GM10248 (cell line): ENCODE results near the gene AMDHD1.

Experiments
- CTCF ChIA-PET: fragments of 300-600 bp; sonication (Branson Sonifier 250); formaldehyde crosslinking; extraction: SDS; loops from one replicate; lab custom pipeline; 2021; ENCODE audit warnings: antibody characterized with exemption; lab: Yijun Ruan, JAX
- POLR2A ChIA-PET: fragments of 350-650 bp; sonication (Branson Sonifier 250); formaldehyde crosslinking; extraction: SDS; loops from one replicate; lab custom pipeline; 2020; ENCODE audit warnings: antibody characterized with exemption; lab: Yijun Ruan, JAX
- DNase-seq: peaks from one replicate; pipeline ENCODE4 v3.0.0; 2012; ENCODE audit errors: extremely low spot score
- TF ChIP-seq, protein P1 (sequence below): IDR thresholded peaks from 2 replicates; pipeline ENCODE4 v1.5.1; 2012; ENCODE audit warnings: mild to moderate bottlenecking, low read depth; ENCODE audit errors: extremely low read depth, missing control alignments, control extremely low read depth

AMDHD1 gene, protein sequence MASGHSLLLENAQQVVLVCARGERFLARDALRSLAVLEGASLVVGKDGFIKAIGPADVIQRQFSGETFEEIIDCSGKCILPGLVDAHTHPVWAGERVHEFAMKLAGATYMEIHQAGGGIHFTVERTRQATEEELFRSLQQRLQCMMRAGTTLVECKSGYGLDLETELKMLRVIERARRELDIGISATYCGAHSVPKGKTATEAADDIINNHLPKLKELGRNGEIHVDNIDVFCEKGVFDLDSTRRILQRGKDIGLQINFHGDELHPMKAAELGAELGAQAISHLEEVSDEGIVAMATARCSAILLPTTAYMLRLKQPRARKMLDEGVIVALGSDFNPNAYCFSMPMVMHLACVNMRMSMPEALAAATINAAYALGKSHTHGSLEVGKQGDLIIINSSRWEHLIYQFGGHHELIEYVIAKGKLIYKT

DNA sequence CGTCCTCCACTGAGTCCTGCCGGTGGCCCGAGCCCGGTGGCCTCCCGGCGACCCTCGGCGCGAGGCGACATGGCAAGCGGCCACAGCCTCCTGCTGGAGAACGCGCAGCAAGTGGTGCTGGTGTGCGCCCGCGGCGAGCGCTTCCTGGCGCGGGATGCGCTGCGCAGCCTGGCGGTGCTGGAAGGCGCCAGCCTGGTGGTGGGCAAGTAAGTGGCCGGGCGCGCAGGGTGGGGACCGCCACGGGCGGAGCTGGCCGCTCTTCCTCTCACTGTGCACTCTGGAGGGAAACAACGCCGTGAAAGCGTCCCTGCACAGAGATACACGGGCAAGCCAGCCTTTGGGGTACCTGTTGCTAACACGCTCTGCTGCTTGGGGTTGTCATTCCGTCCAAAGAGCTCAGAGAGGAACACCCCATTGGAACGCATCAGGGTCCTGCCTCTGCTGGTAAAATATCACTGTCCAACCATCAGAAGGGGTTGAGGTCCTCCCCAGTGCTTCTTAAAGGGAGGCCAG lies at the start of gene AMDHD1:
TSS of gene AMDHD1 (plus strand) at position 2 of the 513 bp plus-strand sequence. CDS start at position 70, 68 bp downstream.
- CTCF ChIA-PET = interaction anchor here (1.2 to 6.1 kb wide), 4 partner anchors 11 to 146 kb away, joined by 3 to 34 read pairs (median 7); no protein-coding TSS in a partner anchor
- TF ChIP-seq, protein P1, sequence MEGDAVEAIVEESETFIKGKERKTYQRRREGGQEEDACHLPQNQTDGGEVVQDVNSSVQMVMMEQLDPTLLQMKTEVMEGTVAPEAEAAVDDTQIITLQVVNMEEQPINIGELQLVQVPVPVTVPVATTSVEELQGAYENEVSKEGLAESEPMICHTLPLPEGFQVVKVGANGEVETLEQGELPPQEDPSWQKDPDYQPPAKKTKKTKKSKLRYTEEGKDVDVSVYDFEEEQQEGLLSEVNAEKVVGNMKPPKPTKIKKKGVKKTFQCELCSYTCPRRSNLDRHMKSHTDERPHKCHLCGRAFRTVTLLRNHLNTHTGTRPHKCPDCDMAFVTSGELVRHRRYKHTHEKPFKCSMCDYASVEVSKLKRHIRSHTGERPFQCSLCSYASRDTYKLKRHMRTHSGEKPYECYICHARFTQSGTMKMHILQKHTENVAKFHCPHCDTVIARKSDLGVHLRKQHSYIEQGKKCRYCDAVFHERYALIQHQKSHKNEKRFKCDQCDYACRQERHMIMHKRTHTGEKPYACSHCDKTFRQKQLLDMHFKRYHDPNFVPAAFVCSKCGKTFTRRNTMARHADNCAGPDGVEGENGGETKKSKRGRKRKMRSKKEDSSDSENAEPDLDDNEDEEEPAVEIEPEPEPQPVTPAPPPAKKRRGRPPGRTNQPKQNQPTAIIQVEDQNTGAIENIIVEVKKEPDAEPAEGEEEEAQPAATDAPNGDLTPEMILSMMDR = no peak
- POLR2A ChIA-PET = no interaction called here
- DNase-seq = peak; percentile 61

DNA sequence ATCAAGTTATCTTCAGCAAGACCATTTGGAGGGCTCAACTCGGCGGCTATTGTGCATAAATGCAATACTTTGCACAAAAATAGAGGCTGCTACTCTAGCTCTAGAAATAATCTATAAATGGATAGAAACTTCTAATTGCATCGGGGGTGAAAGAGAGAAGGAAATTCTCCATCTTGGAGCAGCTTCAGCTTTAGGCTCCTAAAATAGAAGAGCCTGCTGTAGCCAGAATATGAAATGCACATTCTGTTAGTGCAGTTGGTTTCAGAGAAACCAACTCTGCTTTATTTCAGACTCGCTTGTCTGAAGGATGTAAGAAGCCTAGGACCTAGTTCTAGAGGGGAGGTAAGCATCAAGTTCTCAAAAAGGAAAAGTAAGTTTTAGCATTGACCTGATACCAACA lies 46.3 kb upstream of the AMDHD1 start:
- no peak for DNase-seq
- ChIA-PET CTCF (interaction anchor here (1.9 kb wide), 1 partner anchor 22 kb away, joined by 8 read pairs; no protein-coding TSS in a partner anchor), POLR2A (no interaction called here)
- TF ChIP-seq, protein P1 = no peak

DNA sequence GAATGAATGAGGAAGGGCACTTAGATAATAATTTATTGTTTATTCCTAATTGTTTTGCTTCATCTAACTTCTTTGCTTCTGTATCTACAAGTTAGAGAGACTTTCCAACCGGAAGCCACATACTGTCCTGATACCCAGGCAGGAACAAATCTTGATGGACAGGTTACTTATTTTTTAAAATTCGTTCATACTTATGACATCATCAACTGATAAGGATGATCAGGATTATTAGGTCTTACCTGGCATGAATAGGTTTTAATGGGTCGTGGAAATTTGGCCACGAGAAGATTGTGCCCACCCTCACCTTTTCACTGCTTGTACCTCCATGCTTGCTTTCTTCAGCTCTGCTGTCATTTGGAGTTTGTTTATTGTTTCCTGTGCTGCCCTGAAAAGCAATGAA lies 45.0 kb upstream of the AMDHD1 start:
- DNase-seq = no peak
- ChIA-PET POLR2A (no interaction called here), CTCF (interaction anchor here (1.2 to 1.4 kb wide), 2 partner anchors 18 to 68 kb away, joined by 3 read pairs; no protein-coding TSS in a partner anchor)
- TF ChIP-seq, protein P1 = no peak

DNA sequence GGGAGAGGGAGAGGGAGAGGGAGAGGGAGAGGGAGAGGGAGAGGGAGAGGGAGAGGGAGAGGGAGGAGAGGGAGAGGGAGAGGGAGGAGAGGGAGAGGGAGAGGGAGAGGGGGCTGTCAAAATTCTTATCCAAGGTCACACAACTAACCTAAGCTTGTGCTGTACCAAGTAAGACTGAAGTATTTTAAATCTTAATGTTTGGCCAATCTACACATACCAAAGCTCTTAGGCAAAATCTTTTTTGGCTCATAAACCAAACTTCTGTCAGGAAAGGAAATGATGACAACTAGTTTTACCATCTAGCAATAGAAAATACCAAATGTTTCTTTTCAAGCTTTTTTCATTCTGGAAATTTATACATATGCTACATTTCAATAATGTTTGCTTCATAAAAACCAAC lies 34.6 kb upstream of the AMDHD1 start:
- no peak for DNase-seq
- TF ChIP-seq, protein P1 = no peak
- CTCF ChIA-PET = interaction anchor here (0.8 kb wide), 1 partner anchor 10 kb away, joined by 3 read pairs; no protein-coding TSS in a partner anchor
- POLR2A ChIA-PET = no interaction called here

DNA sequence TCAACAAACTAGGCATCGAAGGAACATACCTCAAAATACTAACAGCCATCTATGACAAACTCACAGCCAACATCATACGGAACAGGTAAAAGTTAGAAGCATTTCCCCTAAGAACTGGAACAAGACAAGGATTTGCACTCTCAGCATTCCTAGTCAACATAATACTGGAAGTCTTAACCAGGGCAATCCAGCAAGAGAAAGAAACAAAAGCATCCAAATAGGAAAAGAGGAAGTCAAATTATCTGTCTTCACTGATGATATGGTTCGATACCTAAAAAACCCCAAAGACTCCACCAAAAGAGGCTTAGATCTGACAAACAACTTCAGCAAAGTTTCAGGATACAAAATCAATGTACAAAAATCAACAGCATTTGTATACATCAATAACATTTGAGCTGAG lies 33.3 kb upstream of the AMDHD1 start:
- ChIA-PET CTCF (no interaction called here), POLR2A (no interaction called here)
- TF ChIP-seq, protein P1 = no peak
- DNase-seq = no peak

DNA sequence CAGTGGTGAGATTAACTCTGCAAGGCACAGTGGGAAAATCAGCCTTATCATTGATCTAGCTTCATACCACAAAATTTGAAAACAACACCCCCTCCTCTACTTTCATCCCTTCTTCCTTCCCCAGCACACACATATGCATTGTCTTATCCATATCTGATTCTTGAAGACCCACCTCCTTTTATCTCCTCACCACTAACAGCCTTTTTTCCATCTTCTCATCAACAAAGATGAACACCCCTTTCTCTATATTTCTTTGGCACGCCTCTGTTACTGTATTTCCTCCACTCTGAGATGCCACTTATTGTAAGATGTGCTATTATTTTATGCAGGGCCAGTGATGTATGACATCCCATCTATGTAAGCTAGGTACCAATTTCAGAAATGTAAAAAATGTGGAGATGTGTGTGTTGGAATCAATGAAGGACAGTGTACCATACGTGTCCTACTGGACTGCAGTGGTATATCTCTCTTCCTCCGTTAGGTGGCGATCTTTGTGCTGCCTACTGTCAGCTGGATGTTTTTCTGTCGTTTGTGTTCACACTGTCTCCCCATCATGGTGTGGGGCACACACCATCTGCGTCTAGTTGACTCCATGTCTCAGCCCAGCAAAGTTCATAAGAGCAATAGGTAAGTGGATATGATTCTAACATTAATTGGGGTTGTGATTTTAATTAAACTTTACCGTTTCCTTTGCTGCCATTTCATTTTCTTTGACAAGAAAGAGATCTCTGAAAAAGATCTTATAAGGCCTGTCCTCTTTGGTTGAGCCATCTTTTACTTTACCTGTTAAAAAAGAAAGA lies 24.7 kb upstream of the AMDHD1 start:
- TF ChIP-seq, protein P1 = peak; percentile 77
- CTCF ChIA-PET = interaction anchor here (0.6 to 3.4 kb wide), 21 partner anchors 10 to 602 kb away, joined by 3 to 19 read pairs (median 4); no protein-coding TSS in a partner anchor
- DNase-seq = peak; percentile 48
- POLR2A ChIA-PET = no interaction called here
